Measurements from ENCODE around the gene HOGA1. TPM values are rescaled to one million over a fixed set of nuclear protein-coding genes. Genes with fewer than 3 reads are reported as not detected.
"Not testable (repeated sequence)": the region's sequence is repeated elsewhere in the genome, so short reads cannot be mapped to it uniquely, and the experiment has no call there.

The HOGA1 gene
- total RNA-seq, 1 experiment from 2014 or later = not detected

DNA sequence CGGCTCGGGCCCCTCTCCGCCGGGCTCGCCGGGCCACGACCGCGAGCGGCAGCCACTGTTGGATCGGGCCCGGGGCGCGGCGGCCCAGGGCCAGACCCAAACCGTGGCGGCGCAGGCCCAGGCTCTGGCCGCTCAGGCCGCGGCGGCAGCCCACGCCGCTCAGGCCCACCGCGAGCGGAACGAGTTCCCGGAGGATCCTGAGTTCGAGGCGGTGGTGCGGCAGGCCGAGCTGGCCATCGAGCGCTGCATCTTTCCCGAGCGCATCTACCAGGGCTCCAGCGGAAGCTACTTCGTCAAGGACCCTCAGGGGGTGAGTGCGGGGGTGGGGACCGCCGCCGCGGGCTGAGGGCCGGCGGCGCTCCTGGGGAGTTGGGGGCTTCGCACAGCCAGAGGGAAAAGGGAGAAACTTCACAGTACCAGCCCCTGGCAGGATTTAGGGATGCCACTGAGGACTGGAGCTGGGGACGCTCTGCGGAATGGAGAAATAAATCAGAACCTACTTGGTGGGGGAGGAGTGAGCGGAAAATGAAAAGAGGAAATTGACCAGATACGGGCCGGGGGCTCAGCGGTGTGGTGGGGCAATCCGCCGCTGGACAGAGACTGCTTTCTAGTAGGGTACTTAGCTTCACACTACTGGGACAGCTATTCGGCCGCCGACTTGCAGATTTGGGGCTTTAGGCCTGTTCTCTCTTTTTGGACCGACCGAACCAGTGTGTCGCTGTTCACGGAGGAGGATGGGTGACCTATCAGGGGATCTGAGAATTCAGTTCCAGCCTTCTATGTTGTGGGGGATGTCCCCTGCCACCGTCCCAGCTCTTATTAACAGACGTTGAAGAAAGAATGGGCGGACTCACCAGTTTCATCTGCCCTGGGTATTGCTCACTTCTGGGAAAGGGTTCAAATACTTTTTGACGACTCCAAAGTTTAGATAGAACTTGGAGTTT is 57.0 kb downstream of the HOGA1 start:
- DNase-seq = peak; percentile 54
- H3K27me3 ChIP-seq (ENCODE audit: low read length) = no peaks in the 10 kb centered on the region
- H3K4me1 ChIP-seq (ENCODE audit: low read length) = peaks cover 7% of the 10 kb centered on the region
- peak overlapping the region; percentile 84 for H3K9ac ChIP-seq (ENCODE audit: low read length)
- no peak overlapping the region for H2AFZ ChIP-seq (ENCODE audit: low read length)
- peak overlapping the region; percentile 88 for H3K4me3 ChIP-seq (ENCODE audit: low read length)
- peak overlapping the region; percentile 75 for H3K4me2 ChIP-seq (ENCODE audit: low read depth, low read length, poor library complexity, severe bottlenecking)
- H3K9me2 ChIP-seq (replicated peaks; ENCODE audit: insufficient read depth, low read length) = no peaks in the 10 kb centered on the region
- H3K79me2 ChIP-seq (ENCODE audit: low read length) = peaks cover 30% of the 10 kb centered on the region
- H3K9me3 ChIP-seq (ENCODE audit: low read length) = no peaks in the 10 kb centered on the region
- no peaks in the 10 kb centered on the region; the same call in 1 of the 2 replicates for H4K20me1 ChIP-seq (ENCODE audit: insufficient read depth, low read depth, low read length)
- H3K36me3 ChIP-seq (ENCODE audit: insufficient read depth, low read length) = no peaks in the 10 kb centered on the region
- H3K27ac ChIP-seq (ENCODE audit: low read length) = 0 out of 2 replicates have a peak overlapping the region, but pooled peaks have one; percentile 37

- not testable (repeated sequence) for H3K4me2 ChIP-seq (ENCODE audit: low read depth, low read length, poor library complexity, severe bottlenecking); DNase-seq; H3K27ac ChIP-seq (ENCODE audit: low read length); H4K20me1 ChIP-seq (ENCODE audit: insufficient read depth, low read depth, low read length); H3K27me3 ChIP-seq (ENCODE audit: low read length); H3K9me3 ChIP-seq (ENCODE audit: low read length); H3K9ac ChIP-seq (ENCODE audit: low read length); H3K4me3 ChIP-seq (ENCODE audit: low read length); H3K9me2 ChIP-seq (replicated peaks; ENCODE audit: insufficient read depth, low read length); H2AFZ ChIP-seq (ENCODE audit: low read length); H3K4me1 ChIP-seq (ENCODE audit: low read length); H3K36me3 ChIP-seq (ENCODE audit: insufficient read depth, low read length)
- peaks cover 34% of the 10 kb centered on the region for H3K79me2 ChIP-seq (ENCODE audit: low read length)
Observed at GRCh38 chr10:97642471-97643159, 58.4 kb downstream of the HOGA1 start.

DNA sequence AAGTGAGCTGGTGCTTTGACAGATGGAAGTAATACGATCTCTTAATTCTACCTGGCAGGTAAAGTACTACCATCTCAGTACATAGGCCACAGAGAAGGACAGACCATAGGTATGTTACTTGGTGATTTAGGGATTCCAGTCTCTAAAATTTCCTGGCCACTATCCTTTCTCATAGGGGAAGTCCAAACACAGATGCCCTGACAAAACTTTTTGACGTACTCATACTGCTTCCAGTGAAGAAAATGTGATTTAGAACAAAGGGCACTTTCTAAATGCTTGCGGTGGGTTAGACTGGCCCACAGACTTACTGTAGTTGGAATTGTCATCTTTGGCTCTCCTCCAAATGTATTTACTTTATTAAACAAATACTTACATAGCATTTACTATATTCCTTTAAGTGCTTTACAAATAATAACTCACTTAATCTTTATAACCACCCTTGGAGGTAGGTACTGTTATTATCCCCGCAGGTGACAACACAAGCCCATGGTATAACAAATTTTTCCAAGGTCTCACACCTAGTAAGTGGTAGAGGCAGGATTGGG is 59.3 kb downstream of the HOGA1 start:
- Histone ChIP-seq H3K36me3 (ENCODE audit: insufficient read depth, low read length) (no peaks in the 10 kb centered on the region), H3K4me2 (ENCODE audit: low read depth, low read length, poor library complexity, severe bottlenecking) (no peak overlapping the region), H2AFZ (ENCODE audit: low read length) (no peak overlapping the region), H3K9me2 (replicated peaks; ENCODE audit: insufficient read depth, low read length) (no peaks in the 10 kb centered on the region), H3K4me3 (ENCODE audit: low read length) (no peak overlapping the region), H3K9ac (ENCODE audit: low read length) (no peak overlapping the region), H3K27ac (ENCODE audit: low read length) (no peak overlapping the region), H4K20me1 (ENCODE audit: insufficient read depth, low read depth, low read length) (no peaks in the 10 kb centered on the region; the same call in 1 of the 2 replicates), H3K79me2 (ENCODE audit: low read length) (peaks cover 39% of the 10 kb centered on the region), H3K4me1 (ENCODE audit: low read length) (peaks cover 10% of the 10 kb centered on the region), H3K9me3 (ENCODE audit: low read length) (no peaks in the 10 kb centered on the region), H3K27me3 (ENCODE audit: low read length) (no peaks in the 10 kb centered on the region)
- no peak for DNase-seq

- Histone ChIP-seq H3K4me3 (ENCODE audit: low read length) (no peak overlapping the region), H2AFZ (ENCODE audit: low read length) (no peak overlapping the region), H3K27ac (ENCODE audit: low read length) (no peak overlapping the region), H3K27me3 (ENCODE audit: low read length) (no peaks in the 10 kb centered on the region), H3K9me2 (replicated peaks; ENCODE audit: insufficient read depth, low read length) (no peaks in the 10 kb centered on the region), H3K4me1 (ENCODE audit: low read length) (peaks cover 14% of the 10 kb centered on the region), H3K4me2 (ENCODE audit: low read depth, low read length, poor library complexity, severe bottlenecking) (no peak overlapping the region), H3K9me3 (ENCODE audit: low read length) (no peaks in the 10 kb centered on the region), H4K20me1 (ENCODE audit: insufficient read depth, low read depth, low read length) (no peaks in the 10 kb centered on the region; the same call in 1 of the 2 replicates), H3K36me3 (ENCODE audit: insufficient read depth, low read length) (no peaks in the 10 kb centered on the region), H3K9ac (ENCODE audit: low read length) (no peak overlapping the region), H3K79me2 (ENCODE audit: low read length) (peaks cover 47% of the 10 kb centered on the region)
- no peak for DNase-seq
Observed at GRCh38 chr10:97644936-97645335, 60.7 kb downstream of the HOGA1 start.

DNA sequence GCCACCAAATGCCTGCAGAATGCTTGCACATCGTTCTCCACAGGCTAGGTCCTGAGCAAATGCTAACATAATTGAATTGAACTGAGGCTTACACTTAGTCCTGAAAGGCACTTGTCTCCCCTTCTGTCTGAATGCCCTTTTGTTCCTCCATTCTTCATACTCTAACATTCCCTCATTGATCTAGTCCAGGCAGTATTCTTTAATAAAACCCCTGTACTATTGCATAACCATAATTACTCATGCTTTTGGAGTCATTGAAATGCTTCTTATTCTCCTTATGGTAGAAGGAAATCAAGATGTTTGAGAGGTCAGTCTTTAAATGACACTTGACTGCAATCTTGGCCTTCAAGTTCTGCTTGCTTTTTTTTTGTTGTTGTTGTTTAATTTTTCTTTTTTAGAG is 63.4 kb downstream of the HOGA1 start:
- Histone ChIP-seq H3K79me2 (ENCODE audit: low read length) (peaks cover 33% of the 10 kb centered on the region), H3K9me2 (replicated peaks; ENCODE audit: insufficient read depth, low read length) (no peaks in the 10 kb centered on the region), H3K4me3 (ENCODE audit: low read length) (no peak overlapping the region), H3K4me2 (ENCODE audit: low read depth, low read length, poor library complexity, severe bottlenecking) (no peak overlapping the region), H3K36me3 (ENCODE audit: insufficient read depth, low read length) (no peaks in the 10 kb centered on the region), H3K9ac (ENCODE audit: low read length) (no peak overlapping the region), H3K4me1 (ENCODE audit: low read length) (peaks cover 7% of the 10 kb centered on the region), H4K20me1 (ENCODE audit: insufficient read depth, low read depth, low read length) (no peaks in the 10 kb centered on the region), H3K27me3 (ENCODE audit: low read length) (no peaks in the 10 kb centered on the region), H2AFZ (ENCODE audit: low read length) (no peak overlapping the region), H3K27ac (ENCODE audit: low read length) (no peak overlapping the region), H3K9me3 (ENCODE audit: low read length) (no peaks in the 10 kb centered on the region)
- DNase-seq = no peak

GRCh38 chr10:97648562-97649404 is 64.6 kb downstream of the HOGA1 start:
- no peak overlapping the region for H2AFZ ChIP-seq (ENCODE audit: low read length)
- no peak overlapping the region for H3K4me3 ChIP-seq (ENCODE audit: low read length)
- no peak overlapping the region for H3K9ac ChIP-seq (ENCODE audit: low read length)

GRCh38 chr10:97649405-97649750 is 65.2 kb downstream of the HOGA1 start:
- not testable (repeated sequence) for H4K20me1 ChIP-seq (ENCODE audit: insufficient read depth, low read depth, low read length); H3K9me2 ChIP-seq (replicated peaks; ENCODE audit: insufficient read depth, low read length); H3K9ac ChIP-seq (ENCODE audit: low read length); H3K9me3 ChIP-seq (ENCODE audit: low read length); H3K36me3 ChIP-seq (ENCODE audit: insufficient read depth, low read length); H3K4me3 ChIP-seq (ENCODE audit: low read length); H2AFZ ChIP-seq (ENCODE audit: low read length); H3K4me2 ChIP-seq (ENCODE audit: low read depth, low read length, poor library complexity, severe bottlenecking); DNase-seq; H3K4me1 ChIP-seq (ENCODE audit: low read length); H3K27ac ChIP-seq (ENCODE audit: low read length); H3K27me3 ChIP-seq (ENCODE audit: low read length)
- peaks cover 22% of the 10 kb centered on the region for H3K79me2 ChIP-seq (ENCODE audit: low read length)

More at GRCh38 chr10:97648562-97649404, 64.6 kb downstream of the HOGA1 start:
- Histone ChIP-seq H3K4me1 (ENCODE audit: low read length) (peaks cover 7% of the 10 kb centered on the region), H3K9me3 (ENCODE audit: low read length) (no peaks in the 10 kb centered on the region), H3K36me3 (ENCODE audit: insufficient read depth, low read length) (no peaks in the 10 kb centered on the region), H3K4me2 (ENCODE audit: low read depth, low read length, poor library complexity, severe bottlenecking) (no peak overlapping the region), H3K79me2 (ENCODE audit: low read length) (peaks cover 24% of the 10 kb centered on the region), H3K27me3 (ENCODE audit: low read length) (no peaks in the 10 kb centered on the region), H3K9me2 (replicated peaks; ENCODE audit: insufficient read depth, low read length) (no peaks in the 10 kb centered on the region), H4K20me1 (ENCODE audit: insufficient read depth, low read depth, low read length) (no peaks in the 10 kb centered on the region), H3K27ac (ENCODE audit: low read length) (no peak overlapping the region)
- no peak for DNase-seq
